B cell (primary cell): Measurements from ENCODE around the gene SNRPE.

ENCODE experiments used
- CTCF ChIP-seq: fragments of 200-600 bp; IDR thresholded peaks from one replicate; pipeline ENCODE4 v1.8.0; 2022; ENCODE audit warnings: antibody characterized with exemption, mild to moderate bottlenecking
- EZH2 ChIP-seq: IDR thresholded peaks from 2 replicates; pipeline ENCODE4 v1.6.1; 2012; ENCODE audit warnings: borderline replicate concordance, low read depth, mild to moderate bottlenecking, moderate library complexity, low read length; ENCODE audit not compliant: insufficient read depth, poor library complexity, severe bottlenecking

GRCh38 chr1:203870245-203870644 is 8.8 kb downstream of the SNRPE start:
- TF ChIP-seq CTCF = no peak
- TF ChIP-seq EZH2 = no peak
